ENCODE measurements around the gene FOXF1. TPM values are rescaled to one million over a fixed set of nuclear protein-coding genes. Genes with fewer than 3 reads are reported as not detected.

The FOXF1 gene
- total RNA-seq, 2 experiments from 2014 or later = not detected

DNA sequence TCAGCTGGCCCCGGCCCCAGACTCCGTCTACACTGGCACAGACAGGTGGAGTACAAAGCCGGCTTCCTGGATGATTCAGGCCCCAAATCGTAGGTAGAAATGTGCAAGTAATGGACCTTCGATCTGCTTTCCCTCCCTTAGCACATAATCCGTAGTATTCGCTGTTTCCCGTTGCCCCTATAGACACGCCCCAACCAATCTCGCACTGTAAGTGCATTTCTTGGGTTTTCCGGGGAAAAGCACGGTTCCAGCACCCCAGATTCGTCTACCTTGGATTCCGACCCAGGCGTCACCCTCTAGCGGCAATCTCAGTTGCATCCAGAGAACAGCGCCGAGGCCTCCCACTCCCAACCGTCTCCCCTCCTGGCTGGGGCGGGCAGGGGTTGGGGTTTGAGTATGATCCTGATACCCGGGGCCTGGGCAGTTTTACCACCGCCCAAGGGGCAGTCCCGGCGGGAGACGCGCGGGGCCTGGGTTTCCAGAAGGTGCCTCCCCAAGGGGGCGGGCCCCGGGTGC lies 12.1 kb upstream of the FOXF1 start:
- Mint-ChIP-seq H3K27me3 (peaks cover 78% of the 10 kb centered on the region), H3K4me3 (no peak overlapping the region), H3K4me1 (ENCODE audit: low read depth) (peaks cover 3% of the 10 kb centered on the region), H3K9me3 (no peaks in the 10 kb centered on the region), H3K27ac (no peak overlapping the region), H3K36me3 (ENCODE audit: low read depth) (no peaks in the 10 kb centered on the region)
- TF ChIP-seq, protein P1, sequence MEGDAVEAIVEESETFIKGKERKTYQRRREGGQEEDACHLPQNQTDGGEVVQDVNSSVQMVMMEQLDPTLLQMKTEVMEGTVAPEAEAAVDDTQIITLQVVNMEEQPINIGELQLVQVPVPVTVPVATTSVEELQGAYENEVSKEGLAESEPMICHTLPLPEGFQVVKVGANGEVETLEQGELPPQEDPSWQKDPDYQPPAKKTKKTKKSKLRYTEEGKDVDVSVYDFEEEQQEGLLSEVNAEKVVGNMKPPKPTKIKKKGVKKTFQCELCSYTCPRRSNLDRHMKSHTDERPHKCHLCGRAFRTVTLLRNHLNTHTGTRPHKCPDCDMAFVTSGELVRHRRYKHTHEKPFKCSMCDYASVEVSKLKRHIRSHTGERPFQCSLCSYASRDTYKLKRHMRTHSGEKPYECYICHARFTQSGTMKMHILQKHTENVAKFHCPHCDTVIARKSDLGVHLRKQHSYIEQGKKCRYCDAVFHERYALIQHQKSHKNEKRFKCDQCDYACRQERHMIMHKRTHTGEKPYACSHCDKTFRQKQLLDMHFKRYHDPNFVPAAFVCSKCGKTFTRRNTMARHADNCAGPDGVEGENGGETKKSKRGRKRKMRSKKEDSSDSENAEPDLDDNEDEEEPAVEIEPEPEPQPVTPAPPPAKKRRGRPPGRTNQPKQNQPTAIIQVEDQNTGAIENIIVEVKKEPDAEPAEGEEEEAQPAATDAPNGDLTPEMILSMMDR (IDR thresholded peaks at IDR 0.05) = no peak
- ATAC-seq = no peak
- CTCF ChIA-PET = no interaction called here
- no peak for DNase-seq
- intact Hi-C loops (cut with micrococcal nuclease) = no loop called here
- POLR2A ChIA-PET = no interaction called here

DNA sequence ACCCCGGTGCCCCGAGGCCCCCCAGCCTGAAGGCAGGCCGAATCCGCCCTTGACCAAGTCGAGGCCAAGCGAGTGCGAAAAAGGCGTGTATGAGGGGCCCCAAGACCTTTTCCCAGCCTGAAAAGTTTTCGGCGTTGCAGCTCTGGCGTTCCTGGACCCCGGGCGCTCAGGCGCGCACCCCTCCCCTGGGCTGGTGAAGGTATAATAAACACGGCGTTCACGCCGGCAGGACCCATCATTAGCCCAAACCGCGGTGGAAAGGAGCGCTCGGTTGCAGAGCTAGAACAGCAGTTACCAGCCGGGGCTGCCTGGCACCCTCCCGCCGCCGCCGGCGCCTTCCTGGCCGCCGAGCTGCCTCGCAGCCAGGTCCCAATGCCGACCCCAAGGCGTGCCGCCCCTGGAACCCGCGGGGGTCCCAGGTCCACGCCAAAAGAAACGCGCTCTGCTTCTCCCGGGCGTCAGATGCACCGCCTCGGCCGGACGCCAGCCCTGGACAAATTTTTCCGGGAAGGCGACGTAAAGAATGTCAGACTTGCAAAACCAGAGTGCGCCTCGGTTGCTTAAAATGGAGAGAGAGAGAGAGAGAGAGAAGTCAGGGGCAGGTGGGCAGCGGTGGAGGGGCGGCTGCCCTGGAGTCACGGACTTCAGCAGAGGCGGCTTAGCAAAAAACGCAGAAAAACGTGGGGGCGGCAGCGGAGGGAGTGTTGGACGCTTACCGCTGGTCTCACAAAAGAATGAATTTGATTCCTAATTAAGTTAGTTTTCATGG lies 11.5 kb upstream of the FOXF1 start:
- TF ChIP-seq, protein P1 (IDR thresholded peaks at IDR 0.05) = no peak
- intact Hi-C loops (cut with micrococcal nuclease) = no loop called here
- DNase-seq (no peak), ATAC-seq (no peak)
- Mint-ChIP-seq H3K27ac (no peak overlapping the region), H3K4me1 (ENCODE audit: low read depth) (peaks cover 3% of the 10 kb centered on the region), H3K9me3 (no peaks in the 10 kb centered on the region), H3K36me3 (ENCODE audit: low read depth) (no peaks in the 10 kb centered on the region), H3K27me3 (peaks cover 79% of the 10 kb centered on the region), H3K4me3 (no peak overlapping the region)
- ChIA-PET POLR2A (no interaction called here), CTCF (interaction anchor here (1.7 kb wide), 1 partner anchor 22 kb away, joined by 4 read pairs; no protein-coding TSS in a partner anchor)

DNA sequence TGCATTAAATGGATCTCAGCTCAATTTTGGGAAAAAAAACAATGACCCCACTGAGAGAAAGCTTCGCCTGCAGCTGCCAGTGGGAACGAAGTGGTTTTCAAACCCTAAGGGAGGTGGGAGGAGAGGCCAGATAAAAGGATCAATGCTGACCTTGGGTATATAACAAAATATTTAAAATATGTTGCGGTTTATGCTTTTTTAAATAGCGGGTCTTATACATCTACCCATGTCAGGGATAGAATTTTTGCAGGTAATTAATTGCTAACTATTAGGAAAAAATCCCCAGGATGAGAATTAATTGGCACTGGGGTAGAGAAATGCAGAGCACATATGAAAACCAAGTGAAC lies 10.9 kb upstream of the FOXF1 start:
- no peaks in the 10 kb centered on the region for H3K36me3 Mint-ChIP-seq (ENCODE audit: low read depth)
- intact Hi-C loops (cut with micrococcal nuclease) = no loop called here
- H3K27ac Mint-ChIP-seq = no peak overlapping the region

DNA sequence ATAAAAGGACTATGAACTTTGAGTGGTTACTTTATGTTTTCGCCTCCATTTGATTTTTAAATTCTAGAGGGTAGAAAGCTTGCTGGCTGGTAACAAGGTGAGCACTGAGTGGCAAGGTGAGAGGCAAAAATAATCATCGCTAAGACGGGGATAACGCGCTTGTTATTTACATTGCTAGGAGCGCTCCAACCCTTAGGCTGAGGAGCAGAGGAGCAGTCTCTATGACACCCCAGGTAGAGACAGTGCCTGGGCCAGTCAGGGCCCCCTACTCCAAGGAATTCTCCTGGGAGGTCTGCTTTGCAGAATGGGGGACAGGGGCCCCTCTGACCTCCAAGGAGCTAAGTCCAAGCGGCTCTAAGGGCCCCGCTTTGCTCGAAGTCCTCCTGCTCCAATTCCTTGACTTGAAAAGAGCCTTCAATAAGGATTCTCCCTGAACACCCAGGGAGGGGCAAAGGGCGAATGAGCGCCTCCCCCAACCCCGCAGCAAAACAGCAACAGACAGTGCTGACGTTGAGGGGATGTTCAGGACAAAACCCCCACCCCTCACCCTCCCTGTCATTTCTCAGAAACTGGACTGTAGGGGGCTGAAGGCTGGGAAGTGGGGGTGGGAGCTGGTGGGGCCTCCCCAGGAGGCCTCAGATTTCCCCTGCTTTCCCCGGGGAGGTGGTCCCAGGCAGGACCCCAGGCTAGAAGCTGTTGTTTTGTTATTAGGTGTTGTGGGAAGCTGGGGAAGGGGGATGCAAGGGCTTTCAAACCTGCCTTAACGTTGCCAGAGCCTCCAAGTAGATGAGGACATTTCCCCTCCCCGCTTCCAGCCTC lies 10.2 kb upstream of the FOXF1 start:
- Mint-ChIP-seq H3K36me3 (ENCODE audit: low read depth) (no peaks in the 10 kb centered on the region), H3K4me3 (no peak overlapping the region), H3K9me3 (no peaks in the 10 kb centered on the region), H3K27me3 (peaks cover 83% of the 10 kb centered on the region), H3K4me1 (ENCODE audit: low read depth) (peaks cover 5% of the 10 kb centered on the region), H3K27ac (no peak overlapping the region)
- ChIA-PET CTCF (interaction anchor here (1.7 kb wide), 1 partner anchor 20 kb away, joined by 4 read pairs; no protein-coding TSS in a partner anchor), POLR2A (no interaction called here)
- TF ChIP-seq, protein P1 (IDR thresholded peaks at IDR 0.05) = no peak
- ATAC-seq = no peak
- DNase-seq = no peak
- intact Hi-C loops (cut with micrococcal nuclease) = no loop called here

More for the DNA sequence above, 10.9 kb upstream of the FOXF1 start:
- TF ChIP-seq, protein P1 (IDR thresholded peaks at IDR 0.05) = no peak
- Mint-ChIP-seq H3K4me1 (ENCODE audit: low read depth) (peaks cover 3% of the 10 kb centered on the region), H3K9me3 (no peaks in the 10 kb centered on the region), H3K4me3 (no peak overlapping the region), H3K27me3 (peaks cover 80% of the 10 kb centered on the region)
- ATAC-seq = no peak
- CTCF ChIA-PET = interaction anchor here (1.7 kb wide), 1 partner anchor 21 kb away, joined by 4 read pairs; no protein-coding TSS in a partner anchor
- no peak for DNase-seq
- POLR2A ChIA-PET = no interaction called here
